ENCODE results near the gene LUZP2. TPM values are rescaled to one million over a fixed set of nuclear protein-coding genes. Genes with fewer than 3 reads are reported as not detected.

LUZP2 gene
- polyA plus RNA-seq (2012; rRNA removed) = 0.03 and 0.06 TPM in 2 replicates
- polyA plus RNA-seq (2012; cell fraction: cytosol; rRNA removed) = 0.09 and 0.10 TPM in 2 replicates
- polyA plus RNA-seq (2012; cell fraction: nucleus; rRNA removed) = 0.01 and 0.04 TPM in 2 replicates

GRCh38 chr11:24496736-24497725 lies at the start of gene LUZP2:
TSS of gene LUZP2 (plus strand) at chr11:24497053.
- DNase-seq = peak; percentile 73
- Histone ChIP-seq H3K9me3 (no peaks in the 10 kb centered on the region), H3F3A (replicated peaks; ENCODE audit: insufficient read depth) (no peaks in the 10 kb centered on the region), H3K27me3 (ENCODE audit: insufficient read depth) (no peaks in the 10 kb centered on the region), H4K20me1 (ENCODE audit: insufficient read depth) (no peaks in the 10 kb centered on the region), H2AFZ (ENCODE audit: low read depth) (peak within 1 kb of the TSS; percentile 83), H3K4me1 (ENCODE audit: control insufficient read depth in 1 of 2, insufficient read depth in 2 of 2, low read depth in 1 of 2, low read length in 1 of 2) (peaks cover 0 to 7% of the 10 kb centered on the region in 2 experiments; a peak in 1 of 4 replicates), H3K79me2 (ENCODE audit: insufficient read depth) (no peaks in the 10 kb centered on the region), H3K4me3 (ENCODE audit: low read depth in 2 of 2, low read length in 1 of 2) (peak within 1 kb of the TSS; percentile 66 to 68), H3K27ac (ENCODE audit: low read depth in 2 of 2, low read length in 1 of 2) (no peak within 1 kb of the TSS; a peak in 1 of 4 replicates), H3K9me2 (no peaks in the 10 kb centered on the region), H3K9ac (peak within 1 kb of the TSS; percentile 33; the same call in 1 of the 2 replicates), H3K4me2 (peak within 1 kb of the TSS; percentile 91), H3K36me3 (replicated peaks in 1 of 2; ENCODE audit: control insufficient read depth in 1 of 2, insufficient read depth in 2 of 2, low read length in 1 of 2) (no peaks in the 10 kb centered on the region)
- TF ChIP-seq EZH2phosphoT487 (IDR thresholded peaks at IDR 0.05; ENCODE audit: borderline replicate concordance, low read depth) (no peak), RAD21 (IDR thresholded peaks at IDR 0.05; ENCODE audit: low read length) (peak; percentile 53)
- WGBS (ENCODE audit: low lambda C conversion rate) = 16% methylated on average over 22 of the region's 65 CpGs
- CTCF ChIA-PET = interaction anchor here (0.8 to 1.4 kb wide), 5 partner anchors 9 to 1476 kb away, joined by 3 to 7 read pairs (median 3); no protein-coding TSS in a partner anchor
- POLR2A ChIA-PET = no interaction called here

- no peaks in the 10 kb centered on the region for H3K9me2 ChIP-seq
- no peaks in the 10 kb centered on the region for H3K4me1 ChIP-seq (ENCODE audit: control insufficient read depth in 1 of 2, insufficient read depth in 2 of 2, low read depth in 1 of 2, low read length in 1 of 2)
- no peak for TF ChIP-seq FOSL2 (IDR thresholded peaks at IDR 0.05; ENCODE audit: borderline replicate concordance, low read depth)
- no peak for TF ChIP-seq MEF2A (IDR thresholded peaks at IDR 0.05; ENCODE audit: borderline replicate concordance, low read depth)
- no peak for TF ChIP-seq TCF12 (IDR thresholded peaks at IDR 0.05)
- TF ChIP-seq IRF3 (IDR thresholded peaks at IDR 0.05; ENCODE audit: low read depth, low read length) = no peak
- TF ChIP-seq SIN3A (IDR thresholded peaks at IDR 0.05; ENCODE audit: borderline replicate concordance, low read depth, low read length) = no peak
- TF ChIP-seq JUND (IDR thresholded peaks at IDR 0.05) = no peak
- TF ChIP-seq ELF1 (IDR thresholded peaks at IDR 0.05) = no peak
- TF ChIP-seq TEAD4 (IDR thresholded peaks at IDR 0.05; ENCODE audit: borderline replicate concordance, insufficient read depth) = no peak
- TF ChIP-seq RXRA (IDR thresholded peaks at IDR 0.05; ENCODE audit: borderline replicate concordance, low read depth) = no peak
- TF ChIP-seq FOXJ3 (CRISPR knock-in tag; IDR thresholded peaks at IDR 0.05) = no peak
- no peak for TF ChIP-seq EZH2phosphoT487 (IDR thresholded peaks at IDR 0.05; ENCODE audit: borderline replicate concordance, low read depth)
- TF ChIP-seq GABPA (IDR thresholded peaks at IDR 0.05; ENCODE audit: low read depth) = no peak
- TF ChIP-seq USF1 (IDR thresholded peaks at IDR 0.05; ENCODE audit: borderline replicate concordance, low read depth) = no peak
- TF ChIP-seq RAD21 (IDR thresholded peaks at IDR 0.05; ENCODE audit: low read length) = no peak
- no peak for TF ChIP-seq MXI1 (IDR thresholded peaks at IDR 0.05; ENCODE audit: low read depth, low read length)
- no peak overlapping the region for H3K4me2 ChIP-seq
- no peak overlapping the region for H3K27ac ChIP-seq (ENCODE audit: low read depth in 2 of 2, low read length in 1 of 2)
- 39% methylated on average over 3 of the region's 3 CpGs for WGBS (ENCODE audit: low lambda C conversion rate)
- H2AFZ ChIP-seq (ENCODE audit: low read depth) = no peak overlapping the region
- no peaks in the 10 kb centered on the region for H3K9me3 ChIP-seq
- no peak overlapping the region for H3K9ac ChIP-seq
- no peaks in the 10 kb centered on the region for H3K27me3 ChIP-seq (ENCODE audit: insufficient read depth)
- ChIA-PET POLR2A (no interaction called here), CTCF (no interaction called here)
- DNase-seq = no peak
- no peaks in the 10 kb centered on the region for H4K20me1 ChIP-seq (ENCODE audit: insufficient read depth)
- no peak overlapping the region for H3K4me3 ChIP-seq (ENCODE audit: low read depth in 2 of 2, low read length in 1 of 2)
- H3F3A ChIP-seq (replicated peaks; ENCODE audit: insufficient read depth) = peaks cover 4% of the 10 kb centered on the region
- no peaks in the 10 kb centered on the region for H3K79me2 ChIP-seq (ENCODE audit: insufficient read depth)
- no peaks in the 10 kb centered on the region for H3K36me3 ChIP-seq (replicated peaks in 1 of 2; ENCODE audit: control insufficient read depth in 1 of 2, insufficient read depth in 2 of 2, low read length in 1 of 2)
Observed at GRCh38 chr11:24453129-24453718, 43.6 kb upstream of the LUZP2 start.

Measured in SK-N-SH (cell line).